T-helper 2 cell treated with Interferon-gamma antibody and Interleukin-4, amounts not matched to agents 5 μg/mL and 100 μg/mL, for 36 hours (primary cell): ENCODE results near the gene ZFAND2B.

Experiments used
- DNase-seq: peaks from one replicate; pipeline ENCODE4 v3.0.0; 2021; ENCODE audit warnings: low spot score
- H3K27ac Mint-ChIP-seq: one replicate; pipeline ENCODE4 v1.8.0; 2021; ENCODE audit warnings: mild to moderate bottlenecking, mixed read lengths
- H3K27me3 Mint-ChIP-seq: one replicate; pipeline ENCODE4 v1.8.0; 2021; ENCODE audit warnings: low read depth, mixed read lengths
- H3K36me3 Mint-ChIP-seq: one replicate; pipeline ENCODE4 v1.8.0; 2021; ENCODE audit warnings: low read depth, mixed read lengths
- H3K4me1 Mint-ChIP-seq: one replicate; pipeline ENCODE4 v1.8.0; 2021; ENCODE audit warnings: low read depth, mixed read lengths
- H3K4me3 Mint-ChIP-seq: one replicate; pipeline ENCODE4 v1.8.0; 2022; ENCODE audit warnings: mild to moderate bottlenecking, moderate library complexity, mixed read lengths
- H3K9me3 Mint-ChIP-seq: one replicate; pipeline ENCODE4 v1.8.0; 2021; ENCODE audit warnings: mixed read lengths

Gene ZFAND2B

DNA sequence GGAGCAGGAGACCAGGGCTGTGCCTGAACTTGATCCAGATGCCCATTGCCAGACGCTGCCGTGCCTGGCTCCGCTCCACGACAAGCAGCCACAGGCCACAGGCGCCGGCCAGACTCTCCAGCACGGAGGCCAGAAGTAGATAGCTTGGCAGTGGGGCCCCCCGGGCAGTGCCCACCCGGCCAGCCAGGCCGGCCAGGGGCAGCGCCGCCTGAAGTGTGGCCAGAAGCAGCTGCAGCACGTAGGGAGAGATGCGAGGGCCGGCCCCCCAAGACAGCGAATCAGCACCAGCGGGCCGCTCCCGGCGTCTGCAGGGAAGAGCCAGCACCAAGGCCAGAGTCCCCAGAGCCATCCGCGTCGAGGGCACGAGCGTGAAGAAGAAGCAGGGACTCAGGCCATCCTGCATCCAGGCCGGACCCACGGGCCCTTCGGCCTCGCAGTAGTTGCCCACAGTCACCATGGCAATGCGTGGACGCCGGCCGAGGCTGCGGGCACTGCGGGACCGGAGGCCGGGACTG is 11.7 kb downstream of the ZFAND2B start:
- Mint-ChIP-seq H3K27me3 (no peaks in the 10 kb centered on the region), H3K9me3 (no peaks in the 10 kb centered on the region), H3K4me1 (peaks cover 23% of the 10 kb centered on the region), H3K4me3 (peak overlapping the region; percentile 86), H3K27ac (peak overlapping the region; percentile 86), H3K36me3 (peaks cover 40% of the 10 kb centered on the region)
- DNase-seq, result no peak

GRCh38 chr2:219218732-219219701 is 12.4 kb downstream of the ZFAND2B start, which contains the start of gene ABCB6:
Gene ABCB6 (minus strand): TSS chr2:219218958. CDS start chr2:219218673, 285 bp downstream.
- peak within 1 kb of the TSS; percentile 86 for H3K4me3 Mint-ChIP-seq
- H3K27me3 Mint-ChIP-seq, result no peaks in the 10 kb centered on the region
- no peaks in the 10 kb centered on the region for H3K9me3 Mint-ChIP-seq
- peaks cover 23% of the 10 kb centered on the region for H3K4me1 Mint-ChIP-seq
- peak; percentile 84 for DNase-seq
- peaks cover 41% of the 10 kb centered on the region for H3K36me3 Mint-ChIP-seq
- peak within 1 kb of the TSS; percentile 86 for H3K27ac Mint-ChIP-seq

DNA sequence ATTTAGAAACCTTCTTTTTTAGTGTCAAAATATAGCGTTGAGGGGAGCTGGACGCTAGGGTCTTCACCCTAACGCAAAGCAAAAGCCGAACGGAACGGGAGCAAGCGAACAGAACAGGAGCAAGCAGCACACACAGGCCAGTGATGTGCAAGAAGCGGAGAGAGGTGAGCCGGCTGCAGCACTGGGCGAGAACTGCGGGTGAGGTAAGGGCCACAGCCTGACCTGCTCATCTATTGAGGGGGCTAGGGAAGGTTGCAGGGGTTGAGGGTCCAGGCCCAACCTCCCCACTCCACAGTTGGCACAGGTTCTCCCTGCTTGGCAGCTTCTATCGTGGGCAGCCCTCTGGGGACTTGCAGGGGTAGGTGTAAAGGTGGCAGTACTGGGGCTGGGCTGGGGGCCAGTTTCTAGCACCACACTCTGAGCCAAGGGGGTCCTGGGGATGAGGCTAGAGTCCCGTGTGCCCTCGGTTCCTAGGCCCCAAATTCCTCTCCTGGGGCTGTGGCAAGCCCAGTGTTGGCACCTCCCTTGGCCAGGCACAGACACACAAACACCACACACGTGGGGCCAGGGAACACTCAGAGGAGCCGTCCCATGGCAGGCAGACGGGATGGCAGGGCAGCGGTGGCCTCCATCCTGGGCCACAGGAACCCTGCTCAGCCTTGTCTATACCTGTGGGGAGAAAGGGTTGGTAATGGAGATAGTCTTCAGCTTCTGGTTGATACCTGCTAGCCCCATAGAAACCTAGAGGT is 13.4 kb downstream of the ZFAND2B start:
- no peak overlapping the region for H3K27ac Mint-ChIP-seq
- H3K4me1 Mint-ChIP-seq, result peaks cover 20% of the 10 kb centered on the region
- no peak for DNase-seq
- H3K4me3 Mint-ChIP-seq, result no peak overlapping the region
- no peaks in the 10 kb centered on the region for H3K27me3 Mint-ChIP-seq
- no peaks in the 10 kb centered on the region for H3K9me3 Mint-ChIP-seq
- H3K36me3 Mint-ChIP-seq, result peaks cover 44% of the 10 kb centered on the region

DNA sequence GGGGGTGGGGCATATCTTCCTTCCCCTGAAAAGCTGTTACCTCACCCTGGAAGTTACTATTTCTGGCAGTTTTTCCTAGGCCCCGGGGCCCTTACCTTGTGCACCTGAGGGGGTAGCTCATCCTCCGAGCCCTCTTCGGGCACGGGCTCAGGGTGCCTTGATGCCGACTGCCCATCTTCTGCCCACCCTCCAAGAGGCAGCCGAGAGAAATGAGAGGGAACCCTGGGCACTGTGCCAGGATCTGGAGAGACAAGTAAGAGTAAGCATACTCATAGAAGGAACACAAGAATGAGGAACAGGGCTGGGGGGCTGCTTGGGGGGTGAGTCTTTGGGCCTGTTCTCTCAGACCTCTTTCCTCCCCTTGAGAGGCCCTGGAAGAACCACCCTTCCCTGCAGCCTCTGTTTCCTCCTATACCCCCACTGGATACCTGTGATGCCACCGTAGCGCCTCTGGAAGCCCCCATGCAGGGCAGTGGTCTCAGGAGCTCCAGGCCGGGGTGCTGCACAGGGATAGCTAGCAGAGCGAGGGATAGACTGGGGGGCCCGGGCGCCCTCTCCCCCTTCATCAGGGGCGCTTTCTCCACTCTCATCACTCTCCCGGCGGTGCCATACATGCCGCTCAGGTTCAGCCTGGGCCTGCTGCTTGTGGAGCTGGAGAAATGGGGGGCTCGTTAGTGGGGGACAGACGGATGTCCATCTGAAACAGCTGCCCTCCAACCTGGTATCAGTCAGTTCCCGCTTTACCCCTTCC is 14.2 kb downstream of the ZFAND2B start:
- no peaks in the 10 kb centered on the region for H3K27me3 Mint-ChIP-seq
- no peak for DNase-seq
- H3K4me1 Mint-ChIP-seq, result peaks cover 20% of the 10 kb centered on the region
- peaks cover 50% of the 10 kb centered on the region for H3K36me3 Mint-ChIP-seq
- no peak overlapping the region for H3K4me3 Mint-ChIP-seq
- H3K9me3 Mint-ChIP-seq, result no peaks in the 10 kb centered on the region
- no peak overlapping the region for H3K27ac Mint-ChIP-seq

GRCh38 chr2:219221957-219222518 is 15.5 kb downstream of the ZFAND2B start:
- Mint-ChIP-seq H3K27ac (no peak overlapping the region), H3K36me3 (peaks cover 54% of the 10 kb centered on the region), H3K27me3 (no peaks in the 10 kb centered on the region), H3K4me3 (no peak overlapping the region), H3K4me1 (peaks cover 18% of the 10 kb centered on the region), H3K9me3 (no peaks in the 10 kb centered on the region)
- no peak for DNase-seq

DNA sequence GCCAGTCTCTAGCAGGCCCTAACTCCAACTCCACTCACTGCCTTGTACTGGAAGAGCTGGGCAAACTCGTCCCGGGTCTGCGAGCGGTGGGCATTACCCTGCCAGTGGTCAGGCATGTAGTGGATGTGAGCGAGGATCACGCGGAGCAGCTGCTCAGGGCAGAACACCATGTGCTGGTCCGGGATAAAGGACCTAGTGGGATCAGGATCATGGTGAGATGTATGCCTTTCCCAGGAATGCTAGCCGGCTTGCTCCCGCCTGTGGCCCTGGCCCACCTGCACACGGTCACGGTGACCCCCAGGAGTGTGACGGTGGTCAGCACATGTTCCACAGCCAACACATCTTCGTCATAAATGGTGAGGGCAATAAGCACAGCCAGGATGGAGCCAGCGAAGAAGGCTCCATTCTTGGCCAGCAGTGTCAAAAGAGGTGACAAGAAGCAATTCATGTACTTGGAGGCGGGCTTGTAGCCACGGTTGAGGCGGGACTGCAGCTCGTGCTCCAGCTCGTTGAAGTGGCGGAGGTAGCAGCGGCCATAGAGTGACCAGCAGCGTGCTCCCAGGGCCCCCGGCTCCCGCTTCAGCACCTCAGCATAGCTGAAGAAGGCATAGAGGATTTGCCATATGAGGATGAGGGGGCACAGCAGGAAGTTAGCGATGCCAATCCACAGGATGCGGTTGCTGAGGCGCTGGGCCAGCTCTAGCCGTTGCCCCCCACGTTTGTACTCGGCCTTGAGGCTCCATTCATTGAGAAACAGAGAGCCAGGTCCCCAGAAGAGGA is 17.4 kb downstream of the ZFAND2B start:
- Mint-ChIP-seq H3K4me3 (no peak overlapping the region), H3K36me3 (peaks cover 53% of the 10 kb centered on the region), H3K9me3 (no peaks in the 10 kb centered on the region), H3K4me1 (peaks cover 24% of the 10 kb centered on the region), H3K27me3 (no peaks in the 10 kb centered on the region), H3K27ac (no peak overlapping the region)
- no peak for DNase-seq

DNA sequence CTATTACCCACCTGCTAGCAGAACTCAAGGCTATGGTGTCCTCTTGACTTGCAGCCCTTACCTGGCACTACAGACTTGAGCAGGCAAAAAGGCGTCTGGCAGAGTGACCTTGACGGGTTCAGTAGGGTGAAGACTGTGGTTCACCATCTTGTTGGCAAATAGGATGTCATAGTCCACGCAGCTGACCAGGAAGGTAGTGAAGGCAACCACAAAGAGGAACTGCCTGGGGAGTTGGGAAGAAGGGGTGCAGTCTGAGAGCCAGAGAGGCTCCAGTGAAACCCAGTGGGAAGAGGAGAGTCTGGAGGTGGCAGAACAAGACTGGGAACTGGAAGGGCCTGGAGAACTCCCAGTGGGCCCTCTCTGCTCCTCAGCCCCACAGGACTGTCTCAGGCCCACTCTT is 18.8 kb downstream of the ZFAND2B start:
- Mint-ChIP-seq H3K36me3 (peaks cover 52% of the 10 kb centered on the region), H3K4me3 (no peak overlapping the region), H3K27me3 (no peaks in the 10 kb centered on the region), H3K27ac (no peak overlapping the region), H3K9me3 (no peaks in the 10 kb centered on the region), H3K4me1 (peaks cover 19% of the 10 kb centered on the region)
- no peak for DNase-seq

DNA sequence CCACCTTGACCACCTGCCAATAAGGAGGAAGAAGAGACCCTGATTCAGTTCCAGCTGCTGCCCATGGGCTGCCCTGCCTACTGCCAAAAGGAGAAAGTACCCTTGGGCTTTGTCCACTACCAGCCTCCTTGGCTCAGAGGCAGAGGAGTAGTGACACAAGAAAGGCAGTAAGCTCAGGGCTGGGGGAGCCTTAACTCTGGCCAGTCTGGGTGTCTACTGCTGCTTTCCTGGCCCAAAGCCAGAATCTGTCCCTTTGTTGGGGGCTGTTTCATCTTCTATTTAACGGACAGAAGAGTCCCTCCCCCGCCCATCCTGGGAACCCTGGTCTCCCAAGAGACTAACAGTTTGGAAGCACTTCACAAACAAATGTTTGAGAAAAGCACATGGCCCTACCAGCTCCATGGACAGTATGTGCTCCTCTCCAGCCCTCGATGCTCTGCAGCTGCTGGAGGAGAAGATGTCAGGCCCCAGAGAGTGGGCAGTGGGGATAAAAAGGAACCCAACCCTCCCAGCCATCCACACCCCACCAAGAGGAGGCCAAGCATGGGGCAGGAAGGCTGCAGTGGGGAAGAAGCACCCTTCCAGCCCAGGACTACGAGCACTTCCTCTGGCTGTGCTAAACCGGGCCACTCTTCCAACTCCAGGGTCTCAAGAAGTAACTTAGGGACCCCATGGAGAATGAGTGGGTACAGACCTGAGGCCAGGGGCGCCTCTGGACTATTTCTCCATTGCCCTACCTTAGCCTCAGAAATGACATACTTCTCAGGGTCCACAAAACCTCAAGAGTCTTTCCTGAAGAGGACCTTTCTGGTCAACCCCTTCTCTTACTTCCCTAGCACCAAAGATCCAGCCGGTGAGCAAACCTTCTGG is 21.7 kb downstream of the ZFAND2B start:
- H3K9me3 Mint-ChIP-seq, result no peaks in the 10 kb centered on the region
- peak overlapping the region; percentile 90 for H3K4me3 Mint-ChIP-seq
- DNase-seq, result no peak
- no peaks in the 10 kb centered on the region for H3K27me3 Mint-ChIP-seq
- peaks cover 56% of the 10 kb centered on the region for H3K36me3 Mint-ChIP-seq
- H3K4me1 Mint-ChIP-seq, result peaks cover 33% of the 10 kb centered on the region
- peak overlapping the region; percentile 71 for H3K27ac Mint-ChIP-seq

DNA sequence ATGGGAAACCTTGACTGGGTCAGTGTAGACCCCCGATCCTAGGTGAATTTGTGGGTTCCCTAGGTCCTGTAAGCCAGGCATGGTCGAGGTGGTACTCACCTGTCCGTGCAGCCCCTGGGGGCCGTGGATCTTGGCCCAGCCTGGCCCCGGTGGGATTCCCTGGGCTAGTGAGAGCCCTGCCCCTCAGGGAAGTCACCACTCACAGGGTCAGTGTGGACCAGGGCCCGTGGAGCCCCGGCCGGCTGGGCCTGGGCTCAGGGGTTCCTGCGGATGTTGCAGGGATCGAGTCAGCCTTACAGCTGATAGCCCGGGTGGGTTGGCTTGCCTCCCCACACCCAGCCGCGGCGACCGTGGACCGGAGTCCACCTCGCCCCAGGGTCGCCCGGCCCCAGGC is 22.3 kb downstream of the ZFAND2B start:
- Mint-ChIP-seq H3K27ac (peak overlapping the region; percentile 71), H3K27me3 (no peaks in the 10 kb centered on the region), H3K36me3 (peaks cover 57% of the 10 kb centered on the region), H3K4me1 (peaks cover 37% of the 10 kb centered on the region), H3K9me3 (no peaks in the 10 kb centered on the region), H3K4me3 (peak overlapping the region; percentile 90)
- no peak for DNase-seq

- peaks cover 37% of the 10 kb centered on the region for H3K4me1 Mint-ChIP-seq
- H3K9me3 Mint-ChIP-seq, result no peaks in the 10 kb centered on the region
- H3K27me3 Mint-ChIP-seq, result no peaks in the 10 kb centered on the region
- peak within 1 kb of the TSS; percentile 92 for H3K4me3 Mint-ChIP-seq
- peak within 1 kb of the TSS; percentile 95 for H3K27ac Mint-ChIP-seq
- H3K36me3 Mint-ChIP-seq, result peaks cover 57% of the 10 kb centered on the region
- DNase-seq, result peak; percentile 99
Observed at GRCh38 chr2:219229305-219230058, 22.9 kb downstream of the ZFAND2B start, which contains the start of the genes ANKZF1 and ATG9A. Gene ANKZF1 (plus strand): TSS chr2:219229806. CDS start chr2:219230258, 452 bp downstream. Gene ATG9A (minus strand): TSS chr2:219229636. CDS start chr2:219228024, 1,612 bp downstream.

GRCh38 chr2:219230059-219230540 is 23.5 kb downstream of the ZFAND2B start:
- Mint-ChIP-seq H3K4me1 (peaks cover 39% of the 10 kb centered on the region), H3K27me3 (no peaks in the 10 kb centered on the region), H3K4me3 (peak overlapping the region; percentile 92), H3K36me3 (peaks cover 55% of the 10 kb centered on the region), H3K27ac (peak overlapping the region; percentile 95), H3K9me3 (no peaks in the 10 kb centered on the region)
- DNase-seq, result peak; percentile 51
